GM10248 (cell line): Measurements from ENCODE around the gene MAMLD1.

Source experiments
- CTCF ChIA-PET: fragments of 300-600 bp; sonication (Branson Sonifier 250); formaldehyde crosslinking; extraction: SDS; loops from one replicate; lab custom pipeline; 2021; ENCODE audit warnings: antibody characterized with exemption; lab: Yijun Ruan, JAX
- POLR2A ChIA-PET: fragments of 350-650 bp; sonication (Branson Sonifier 250); formaldehyde crosslinking; extraction: SDS; loops from one replicate; lab custom pipeline; 2020; ENCODE audit warnings: antibody characterized with exemption; lab: Yijun Ruan, JAX
- DNase-seq: peaks from one replicate; pipeline ENCODE4 v3.0.0; 2012; ENCODE audit errors: extremely low spot score
- CTCF ChIP-seq: IDR thresholded peaks from 2 replicates; pipeline ENCODE4 v1.5.1; 2012; ENCODE audit warnings: mild to moderate bottlenecking, low read depth; ENCODE audit errors: extremely low read depth, missing control alignments, control extremely low read depth

MAMLD1 gene

GRCh38 chrX:150347471-150347870, 15.6 kb upstream of the MAMLD1 start:
- TF ChIP-seq CTCF, result no peak
- ChIA-PET CTCF (no interaction called here), POLR2A (no interaction called here)
- no peak for DNase-seq

- ChIA-PET POLR2A (no interaction called here), CTCF (no interaction called here)
- TF ChIP-seq CTCF, result no peak
- DNase-seq, result no peak
Measured at GRCh38 chrX:150348365-150348764, 14.8 kb upstream of the MAMLD1 start.

GRCh38 chrX:150352114-150352513, 11.0 kb upstream of the MAMLD1 start:
- TF ChIP-seq CTCF, result no peak
- CTCF ChIA-PET, result no interaction called here
- DNase-seq, result no peak
- POLR2A ChIA-PET, result no interaction called here

- DNase-seq, result no peak
- no peak for TF ChIP-seq CTCF
Measured at GRCh38 chrX:150352581-150352980, 10.5 kb upstream of the MAMLD1 start.

GRCh38 chrX:150355913-150356312, 7.2 kb upstream of the MAMLD1 start:
- DNase-seq, result no peak
- POLR2A ChIA-PET, result no interaction called here
- CTCF ChIA-PET, result no interaction called here
- no peak for TF ChIP-seq CTCF

More at GRCh38 chrX:150352581-150352980, 10.5 kb upstream of the MAMLD1 start:
- CTCF ChIA-PET, result interaction anchor here (1.0 kb wide), 1 partner anchor 18 kb away, joined by 3 read pairs; no protein-coding TSS in a partner anchor
- POLR2A ChIA-PET, result no interaction called here

GRCh38 chrX:150357790-150358189, 5.3 kb upstream of the MAMLD1 start:
- DNase-seq, result no peak
- CTCF ChIA-PET, result no interaction called here
- POLR2A ChIA-PET, result no interaction called here
- TF ChIP-seq CTCF, result no peak

- ChIA-PET POLR2A (no interaction called here), CTCF (no interaction called here)
- no peak for TF ChIP-seq CTCF
- DNase-seq, result no peak
Measured at GRCh38 chrX:150358651-150359050, 4.5 kb upstream of the MAMLD1 start.
